K562 (cell line): Measurements from ENCODE around the gene COX20. TPM values are rescaled to one million over a fixed set of nuclear protein-coding genes. Genes with fewer than 3 reads are reported as not detected.

ENCODE experiments used
- CBFB ChIP-seq: sonication (generic); formaldehyde crosslinking; IDR thresholded peaks from 2 replicates; pipeline ENCODE4 v1.4.0; 2020; ENCODE audit warnings: mild to moderate bottlenecking, missing genetic modification reagents
- CTCFL ChIP-seq: IDR thresholded peaks from 2 replicates; pipeline ENCODE4 v1.6.1; 2011; ENCODE audit warnings: borderline replicate concordance, low read depth, mild to moderate bottlenecking, moderate library complexity, low read length; ENCODE audit not compliant: insufficient read depth, poor library complexity, severe bottlenecking
- FOSL1 ChIP-seq: fragments of 200-800 bp; sonication (Bioruptor generic); conservative IDR thresholded peaks from 2 replicates; pipeline ENCODE4 v1.6.1; 2016; ENCODE audit warnings: missing genetic modification characterization, missing compliant biosample characterization
- GABPB2 ChIP-seq: fragments of 250-450 bp; sonication (Bioruptor Pico); conservative IDR thresholded peaks from 2 replicates; pipeline ENCODE4 v1.5.1; 2021; ENCODE audit warnings: mild to moderate bottlenecking
- HCFC1 ChIP-seq: IDR thresholded peaks from 2 replicates; pipeline ENCODE4 v1.6.1; 2012; ENCODE audit warnings: low read depth, low read length, improper control_type of control experiment
- HIVEP1 ChIP-seq: fragments of 250-450 bp; sonication (Bioruptor Pico); IDR thresholded peaks from 2 replicates; pipeline ENCODE4 v1.4.0; 2020; ENCODE audit warnings: mild to moderate bottlenecking
- HMG20A ChIP-seq: fragments of 450-650 bp; formaldehyde crosslinking; conservative IDR thresholded peaks from 2 replicates; pipeline ENCODE4 v1.4.0; 2020; ENCODE audit warnings: mild to moderate bottlenecking, mixed read lengths
- LEF1 ChIP-seq: fragments of 450-650 bp; IDR thresholded peaks from 2 replicates; pipeline ENCODE4 v1.6.1; 2016; ENCODE audit warnings: mild to moderate bottlenecking
- MAX ChIP-seq: sonication (generic); formaldehyde crosslinking; IDR thresholded peaks from 2 replicates; pipeline ENCODE4 v1.9.0; 2022; ENCODE audit warnings: mild to moderate bottlenecking, missing genetic modification reagents
- MXI1 ChIP-seq: IDR thresholded peaks from 2 replicates; pipeline ENCODE4 v1.6.1; 2011; ENCODE audit warnings: low read depth, mild to moderate bottlenecking, improper control_type of control experiment, low read length
- MYBL2 ChIP-seq, 2 experiments: fragments of 450-650 bp in 1 of 2; sonication (generic) in 1 of 2; formaldehyde crosslinking in 1 of 2; IDR thresholded peaks; 2 replicates each; pipeline versions ENCODE4 v1.6.1 to v1.8.1; 2017 to 2022; ENCODE audit warnings: borderline replicate concordance in 1 of 2, inconsistent platforms in 1 of 2, low read depth in 1 of 2, mild to moderate bottlenecking in 1 of 2, missing genetic modification reagents in 1 of 2, moderate library complexity in 1 of 2
- NR3C1 ChIP-seq: sonication (generic); formaldehyde crosslinking; IDR thresholded peaks from 2 replicates; pipeline ENCODE4 v1.8.1; 2022; ENCODE audit warnings: missing genetic modification reagents
- RBM15 ChIP-seq: fragments of 200-400 bp; formaldehyde crosslinking; IDR thresholded peaks from 2 replicates; pipeline ENCODE4 v1.6.1; 2018; ENCODE audit warnings: mild to moderate bottlenecking, low read length, moderate library complexity; ENCODE audit not compliant: insufficient read depth
- STAT5A ChIP-seq: IDR thresholded peaks from 2 replicates; pipeline ENCODE4 v1.6.1; 2012; ENCODE audit warnings: low read length, inconsistent platforms, borderline replicate concordance
- TRIM28 ChIP-seq: fragments of 450-650 bp; IDR thresholded peaks from 2 replicates; pipeline ENCODE4 v1.6.1; 2017
- U2AF2 ChIP-seq: fragments of 200-400 bp; formaldehyde crosslinking; optimal IDR thresholded peaks from 2 replicates; pipeline ENCODE3; 2017; ENCODE audit warnings: low read depth, mild to moderate bottlenecking, low read length
- ZBED1 ChIP-seq: IDR thresholded peaks from 2 replicates; pipeline ENCODE4 v1.6.1; 2014
- ZNF146 ChIP-seq: IDR thresholded peaks from one replicate; pipeline ENCODE4 v1.6.1; 2018; ENCODE audit warnings: missing compliant biosample characterization; ENCODE audit not compliant: unreplicated experiment
- ZNF274 ChIP-seq: IDR thresholded peaks from 2 replicates; pipeline ENCODE4 v1.6.1; 2011; ENCODE audit warnings: low read depth, mild to moderate bottlenecking, low read length, moderate library complexity, borderline replicate concordance
- ZNF354B ChIP-seq: fragments of 250-450 bp; sonication (Bioruptor Pico); IDR thresholded peaks from 2 replicates; pipeline ENCODE4 v1.4.0; 2020
- ZNF586 ChIP-seq: fragments of 450-650 bp; formaldehyde crosslinking; conservative IDR thresholded peaks from 2 replicates; pipeline ENCODE4 v1.4.0; 2020; ENCODE audit warnings: mild to moderate bottlenecking, moderate library complexity
- polyA plus RNA-seq, 8 experiments: library from polyadenylated mRNA; depleted of rRNA in 4 of 8; stranded (reverse) in 5 of 8; unstranded in 3 of 8; fragments of >200 nt; fragmentation: Nextera tagmentation in 2 of 8; fragmentation: Illumina TruSeq in 1 of 8; extraction: Ambion mirVana in 2 of 8; extraction: Trizol in 1 of 8; gene quantifications; 2 replicates each; pipeline versions ENCODE4 v1.2.1 to v1.2.3, GENCODE V29; 2011 to 2014; ENCODE audit warnings: inconsistent platforms in 1 of 8, missing spikeins in 1 of 8
- total RNA-seq, 7 experiments: library from RNA; depleted of rRNA in 6 of 7; stranded (reverse); fragments of >200 nt in 6 of 7; fragmentation: Illumina TruSeq in 2 of 7; extraction: Trizol in 2 of 7; gene quantifications; 2 replicates each; pipeline versions ENCODE4 v1.2.1 to v1.2.3, GENCODE V29; 2011 to 2021; ENCODE audit warnings: low replicate concordance in 1 of 7
- TF ChIP-seq, protein P1 (sequence below), 2 experiments: fragments of 450-650 bp; conservative IDR thresholded peaks; 2 replicates each; pipeline ENCODE4 v1.6.1; 2017; ENCODE audit warnings: mild to moderate bottlenecking in 2 of 2, moderate library complexity in 2 of 2
- TF ChIP-seq, protein P2 (sequence below): fragments of 450-650 bp; IDR thresholded peaks from one replicate; pipeline ENCODE4 v1.6.1; 2018; ENCODE audit warnings: mild to moderate bottlenecking, moderate library complexity; ENCODE audit not compliant: partially characterized antibody

The COX20 gene
- total and polyA plus RNA-seq, 9 of the 15 experiments (the other 6 are each of a cell fraction or from before 2014, with no cell fraction given): 41.5 to 192 (median 84.3) TPM

DNA sequence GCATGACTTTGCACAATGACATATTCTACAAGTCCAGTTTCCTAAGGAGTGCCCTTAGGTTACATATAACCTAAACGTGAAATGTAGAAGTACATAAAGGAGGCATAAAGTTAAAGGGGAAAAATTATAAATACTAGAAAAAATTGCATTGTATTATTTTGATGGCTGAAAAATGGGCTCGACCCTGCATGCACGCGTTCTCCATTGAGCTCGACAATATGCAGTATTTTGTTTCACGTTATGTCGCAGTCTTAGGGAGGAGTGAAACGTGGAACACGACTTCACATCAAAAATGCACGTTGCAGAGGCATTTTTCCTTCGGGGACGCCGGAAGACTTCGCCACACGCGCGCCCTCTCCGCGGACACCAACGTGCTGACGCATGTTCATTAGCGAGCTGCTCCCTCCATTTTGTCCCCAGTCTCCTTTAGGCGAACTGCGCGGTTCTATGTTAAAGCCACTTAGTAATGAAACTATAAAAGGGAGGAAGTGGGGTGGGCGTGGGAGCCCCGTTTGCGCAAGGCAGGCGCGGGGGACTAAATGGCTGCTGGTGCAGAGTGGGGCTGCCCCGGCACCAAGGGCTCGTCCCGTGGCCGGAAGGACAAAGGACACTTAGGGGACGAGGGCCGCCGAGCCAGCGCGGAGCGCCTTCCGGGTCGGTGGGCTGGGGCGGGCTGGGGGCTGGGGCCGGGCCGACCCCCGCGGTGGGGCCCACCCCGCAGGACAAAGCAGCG lies 749 bp upstream of the COX20 start (continued):
- TF ChIP-seq MXI1 (no peak), HIVEP1 (CRISPR knock-in tag) (no peak), ZBED1 (no peak), ZNF354B (CRISPR knock-in tag) (no peak), HMG20A (CRISPR knock-in tag) (no peak), HCFC1 (peak; percentile 55), ZNF146 (CRISPR knock-in tag) (no peak), U2AF2 (no peak), TRIM28 (no peak), MAX (CRISPR knock-in tag) (peak; percentile 93), ZNF274 (no peak), LEF1 (0 out of 2 replicates have a peak, but pooled peaks have one; percentile 34), CTCFL (no peak), STAT5A (0 out of 2 replicates have a peak, but pooled peaks have one; percentile 26), FOSL1 (tag) (peak; percentile 32; the same call in 1 of the 2 replicates), MYBL2 (IDR thresholded peaks at IDR 0.05; ENCODE audit: low read depth) (0 out of 2 replicates have a peak, but pooled peaks have one; percentile 0), MYBL2 (CRISPR knock-in tag; IDR thresholded peaks at IDR 0.05; ENCODE audit: borderline replicate concordance) (no peak), ZNF586 (CRISPR knock-in tag) (no peak), GABPB2 (CRISPR knock-in tag) (0 out of 2 replicates have a peak, but pooled peaks have one; percentile 38), NR3C1 (CRISPR knock-in tag) (peak; percentile 80; the same call in 1 of the 2 replicates), CBFB (CRISPR knock-in tag) (no peak), RBM15 (no peak)
- TF ChIP-seq, protein P1, sequence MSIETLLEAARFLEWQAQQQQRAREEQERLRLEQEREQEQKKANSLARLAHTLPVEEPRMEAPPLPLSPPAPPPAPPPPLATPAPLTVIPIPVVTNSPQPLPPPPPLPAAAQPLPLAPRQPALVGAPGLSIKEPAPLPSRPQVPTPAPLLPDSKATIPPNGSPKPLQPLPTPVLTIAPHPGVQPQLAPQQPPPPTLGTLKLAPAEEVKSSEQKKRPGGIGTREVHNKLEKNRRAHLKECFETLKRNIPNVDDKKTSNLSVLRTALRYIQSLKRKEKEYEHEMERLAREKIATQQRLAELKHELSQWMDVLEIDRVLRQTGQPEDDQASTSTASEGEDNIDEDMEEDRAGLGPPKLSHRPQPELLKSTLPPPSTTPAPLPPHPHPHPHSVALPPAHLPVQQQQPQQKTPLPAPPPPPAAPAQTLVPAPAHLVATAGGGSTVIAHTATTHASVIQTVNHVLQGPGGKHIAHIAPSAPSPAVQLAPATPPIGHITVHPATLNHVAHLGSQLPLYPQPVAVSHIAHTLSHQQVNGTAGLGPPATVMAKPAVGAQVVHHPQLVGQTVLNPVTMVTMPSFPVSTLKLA (conservative IDR thresholded peaks at IDR 0.05): peak; percentile 40 to 68
- TF ChIP-seq, protein P2, sequence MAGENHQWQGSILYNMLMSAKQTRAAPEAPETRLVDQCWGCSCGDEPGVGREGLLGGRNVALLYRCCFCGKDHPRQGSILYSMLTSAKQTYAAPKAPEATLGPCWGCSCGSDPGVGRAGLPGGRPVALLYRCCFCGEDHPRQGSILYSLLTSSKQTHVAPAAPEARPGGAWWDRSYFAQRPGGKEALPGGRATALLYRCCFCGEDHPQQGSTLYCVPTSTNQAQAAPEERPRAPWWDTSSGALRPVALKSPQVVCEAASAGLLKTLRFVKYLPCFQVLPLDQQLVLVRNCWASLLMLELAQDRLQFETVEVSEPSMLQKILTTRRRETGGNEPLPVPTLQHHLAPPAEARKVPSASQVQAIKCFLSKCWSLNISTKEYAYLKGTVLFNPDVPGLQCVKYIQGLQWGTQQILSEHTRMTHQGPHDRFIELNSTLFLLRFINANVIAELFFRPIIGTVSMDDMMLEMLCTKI: no peak
